HPDE6-E6E7 (cell line): Measurements from ENCODE around the gene GALNT10.
"Not testable (repeated sequence)": the region's sequence is repeated elsewhere in the genome, so short reads cannot be mapped to it uniquely, and the experiment has no call there.

Experiments
- DNase-seq: peaks from one replicate; pipeline ENCODE4 v3.0.0; 2011; ENCODE audit warnings: missing footprints; ENCODE audit errors: extremely low spot score

GALNT10 gene, protein sequence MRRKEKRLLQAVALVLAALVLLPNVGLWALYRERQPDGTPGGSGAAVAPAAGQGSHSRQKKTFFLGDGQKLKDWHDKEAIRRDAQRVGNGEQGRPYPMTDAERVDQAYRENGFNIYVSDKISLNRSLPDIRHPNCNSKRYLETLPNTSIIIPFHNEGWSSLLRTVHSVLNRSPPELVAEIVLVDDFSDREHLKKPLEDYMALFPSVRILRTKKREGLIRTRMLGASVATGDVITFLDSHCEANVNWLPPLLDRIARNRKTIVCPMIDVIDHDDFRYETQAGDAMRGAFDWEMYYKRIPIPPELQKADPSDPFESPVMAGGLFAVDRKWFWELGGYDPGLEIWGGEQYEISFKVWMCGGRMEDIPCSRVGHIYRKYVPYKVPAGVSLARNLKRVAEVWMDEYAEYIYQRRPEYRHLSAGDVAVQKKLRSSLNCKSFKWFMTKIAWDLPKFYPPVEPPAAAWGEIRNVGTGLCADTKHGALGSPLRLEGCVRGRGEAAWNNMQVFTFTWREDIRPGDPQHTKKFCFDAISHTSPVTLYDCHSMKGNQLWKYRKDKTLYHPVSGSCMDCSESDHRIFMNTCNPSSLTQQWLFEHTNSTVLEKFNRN

GRCh38 chr5:154190595-154191304 is at the start of gene GALNT10:
Gene GALNT10, plus strand, starts transcription at chr5:154190733. Its CDS starts 134 bp downstream, at chr5:154190867.
- DNase-seq, result peak; percentile 70

DNA sequence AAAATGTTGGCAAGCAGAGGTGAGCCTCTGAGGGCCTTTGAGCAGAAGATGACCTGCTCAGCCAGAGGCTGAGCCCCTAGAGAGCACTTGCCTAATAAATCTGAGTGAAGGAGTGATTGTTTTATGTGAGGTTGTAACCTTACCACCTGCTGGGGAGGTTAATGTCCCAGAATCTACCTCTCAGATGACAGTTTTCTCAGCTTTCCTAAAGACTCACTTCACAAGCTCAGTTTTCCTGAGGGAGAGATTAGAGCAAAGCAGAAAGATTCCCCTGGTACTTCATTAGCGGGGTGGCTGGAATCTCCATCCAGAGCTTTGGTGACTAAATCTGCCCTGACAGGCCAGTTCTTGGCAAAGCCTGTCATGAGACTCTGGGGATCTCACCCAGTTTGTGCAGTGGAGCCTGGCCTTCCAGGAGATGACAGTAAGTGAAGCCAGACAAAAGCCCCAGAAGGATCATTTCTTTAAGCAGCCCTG is 48.8 kb upstream of the GALNT10 start:
- DNase-seq, result no peak

- DNase-seq, result no peak
Measured at GRCh38 chr5:154143211-154143641, 47.3 kb upstream of the GALNT10 start.

DNA sequence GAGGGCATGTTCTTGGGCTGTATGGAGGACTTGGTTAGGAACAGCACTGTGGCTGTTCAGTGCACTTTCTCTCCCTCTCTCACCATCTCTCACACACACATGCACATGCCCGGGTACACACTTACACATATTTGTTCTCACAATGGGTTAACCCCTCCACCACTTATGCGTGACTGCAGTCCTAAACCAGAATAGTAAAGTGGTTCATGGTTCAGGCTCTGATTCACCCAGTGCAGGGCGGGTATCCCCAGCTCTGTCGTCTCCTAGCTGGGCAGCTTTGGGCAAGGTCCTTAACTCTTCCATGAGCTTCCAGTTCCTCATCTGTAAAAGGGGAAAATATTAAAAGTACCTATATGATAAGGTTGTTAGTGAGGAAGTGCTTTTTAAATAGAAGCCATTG is 45.3 kb upstream of the GALNT10 start:
- DNase-seq, result no peak

DNA sequence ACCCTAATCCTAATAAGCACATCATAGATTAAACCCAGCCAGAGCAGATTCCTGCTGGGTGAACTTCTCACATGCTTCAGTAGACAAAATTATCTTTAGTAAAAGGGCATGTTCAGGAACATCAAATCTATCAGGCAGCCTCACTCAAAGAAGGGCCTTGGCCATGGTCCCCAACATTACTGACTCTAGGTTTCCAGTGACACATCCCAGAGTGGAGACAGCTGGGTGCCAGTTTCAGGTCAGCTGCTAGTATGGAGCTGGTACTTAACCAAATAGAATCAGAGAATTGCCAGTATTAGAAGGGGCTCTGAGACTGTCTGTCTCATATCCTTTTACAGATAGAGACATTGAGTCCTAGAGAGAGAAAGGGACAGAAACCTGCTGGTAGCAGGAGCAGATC is 44.1 kb upstream of the GALNT10 start:
- no peak for DNase-seq

DNA sequence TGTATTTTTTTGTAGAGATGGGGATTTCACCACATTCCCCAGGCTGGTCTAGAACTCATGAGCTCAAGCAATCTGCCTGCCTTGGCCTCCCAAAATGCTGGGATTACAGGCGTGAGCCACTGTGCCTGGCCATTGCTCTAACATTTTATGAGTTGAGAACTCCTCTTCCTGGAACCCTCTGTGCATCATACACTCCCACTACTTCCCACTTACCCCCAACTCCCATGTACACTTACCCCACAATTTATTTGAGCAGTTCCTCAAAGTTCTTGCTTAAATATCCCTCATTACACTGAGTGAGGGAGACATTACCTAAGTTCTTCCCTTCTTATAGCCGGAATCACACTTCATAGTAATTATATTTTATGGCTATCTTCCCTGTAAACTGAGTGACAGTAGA is 42.9 kb upstream of the GALNT10 start:
- no peak for DNase-seq

- not testable (repeated sequence) for DNase-seq
Measured at GRCh38 chr5:154150471-154150870, 40.1 kb upstream of the GALNT10 start.

DNA sequence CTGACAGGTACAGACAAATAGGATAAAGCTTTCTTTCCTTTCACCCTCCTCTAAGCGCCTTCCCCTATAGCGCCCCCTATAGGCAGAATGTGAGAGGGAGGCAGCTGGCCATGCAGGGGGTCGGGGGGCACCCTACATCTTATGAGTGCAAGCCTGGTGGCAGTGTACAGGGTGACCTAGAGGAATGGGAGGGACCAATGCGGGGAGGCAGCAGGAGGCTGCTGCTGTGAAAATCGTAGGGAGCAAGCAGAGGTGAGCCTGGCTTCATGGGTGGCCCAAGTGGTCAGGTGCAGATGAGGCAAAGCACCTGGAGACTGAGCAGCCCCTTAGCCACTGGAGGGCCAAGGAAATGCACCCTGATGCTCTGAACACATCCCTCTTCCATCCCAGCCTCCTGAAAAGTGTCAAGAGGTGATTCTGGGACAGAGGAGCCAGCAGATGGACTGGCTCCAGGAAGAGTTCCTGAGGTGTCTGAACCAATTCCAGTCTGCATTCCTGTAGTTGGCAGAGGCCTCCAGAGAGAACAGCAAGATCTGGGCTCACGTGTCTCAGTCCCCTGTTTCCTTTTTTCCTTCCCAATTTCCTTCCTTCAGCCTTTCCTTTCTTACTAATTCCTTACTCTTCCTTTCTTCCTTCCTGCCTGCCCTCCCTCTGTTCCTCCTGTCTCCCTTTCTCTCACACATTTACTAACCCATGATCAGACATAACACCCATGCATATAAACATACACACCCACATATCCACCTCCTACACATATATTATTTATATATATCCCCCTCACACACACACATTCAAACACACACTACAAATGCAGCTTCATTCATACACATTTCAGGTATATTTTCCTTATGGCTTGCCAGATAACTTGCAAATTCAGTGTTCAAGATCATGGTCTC is 32.8 kb upstream of the GALNT10 start:
- DNase-seq, result no peak

- DNase-seq, result no peak
Measured at GRCh38 chr5:154158379-154158737, 32.2 kb upstream of the GALNT10 start.

GRCh38 chr5:154159343-154159742 is 31.2 kb upstream of the GALNT10 start:
- no peak for DNase-seq

DNA sequence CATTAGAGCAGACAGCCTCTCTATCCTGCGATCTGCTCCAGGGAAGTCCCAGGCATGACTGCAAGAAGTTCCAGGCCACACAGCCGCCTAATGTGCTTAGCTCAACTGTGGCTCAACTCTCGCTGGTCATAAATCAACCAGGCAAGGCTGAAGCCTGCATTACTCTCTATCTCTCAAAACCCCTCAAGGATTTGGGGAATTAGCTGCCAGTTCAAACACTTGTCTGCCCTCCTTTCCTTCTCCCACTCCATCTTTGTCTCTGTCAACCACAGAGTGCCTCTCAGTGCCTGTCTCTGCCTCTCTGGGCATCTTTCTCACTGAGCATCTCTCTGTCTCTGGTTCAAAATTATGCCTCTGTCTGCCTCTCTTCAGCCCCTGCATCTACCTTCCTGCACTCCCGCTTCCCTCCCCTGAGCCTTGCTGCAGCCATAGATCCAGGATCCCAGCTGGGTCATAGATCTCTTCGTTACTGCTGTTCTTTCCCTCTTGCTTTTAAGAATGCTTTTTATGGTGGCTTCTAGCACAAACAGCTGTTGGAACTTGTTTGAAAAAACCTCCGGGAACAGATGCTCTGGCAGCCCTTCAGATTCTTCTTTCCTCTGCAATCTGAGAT is 27.9 kb upstream of the GALNT10 start:
- no peak for DNase-seq

DNA sequence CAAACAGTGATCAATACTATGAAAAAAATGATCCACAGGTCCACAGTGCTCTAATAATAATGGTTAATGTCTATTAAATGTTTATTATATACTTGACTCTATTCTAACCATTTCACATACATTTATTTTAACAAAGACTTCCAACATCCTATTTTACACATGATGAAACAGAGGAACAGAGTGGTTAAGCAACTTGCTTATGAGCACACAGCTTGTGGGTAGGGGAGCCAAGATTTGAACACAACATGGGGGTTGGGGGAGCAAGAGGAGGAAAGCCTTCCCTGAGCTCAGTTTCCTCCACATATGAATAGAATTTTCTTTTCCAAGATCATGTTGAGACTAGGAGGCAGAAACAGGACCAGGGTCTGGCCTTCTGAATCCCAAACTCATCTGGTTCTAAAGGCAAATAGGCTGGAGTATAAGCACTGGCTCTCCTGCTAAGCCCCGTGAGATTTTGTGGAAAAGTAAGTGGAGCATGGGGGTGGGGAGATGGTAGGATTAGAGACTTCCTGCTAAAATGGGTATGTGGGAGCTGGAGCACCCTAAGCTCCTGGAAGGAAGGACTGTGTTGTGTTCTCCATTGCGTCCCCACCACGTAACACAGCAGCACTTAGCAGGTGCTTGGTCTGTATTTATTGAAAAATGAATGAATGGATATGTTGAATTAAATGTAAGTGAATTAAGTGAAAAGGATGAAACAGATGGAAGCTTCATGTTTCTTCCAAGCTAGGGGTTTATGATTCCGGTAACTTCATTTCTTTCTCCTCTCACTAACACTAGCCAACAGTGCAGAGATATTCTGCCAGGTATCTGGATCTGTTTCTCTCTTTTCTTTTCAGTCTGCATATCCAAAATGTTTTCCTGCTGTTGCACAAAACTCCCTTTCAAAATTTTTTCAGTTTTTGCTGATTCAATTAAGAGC is 26.9 kb upstream of the GALNT10 start:
- DNase-seq, result no peak

- DNase-seq, result no peak
Measured at GRCh38 chr5:154164249-154164581, 26.3 kb upstream of the GALNT10 start.

DNA sequence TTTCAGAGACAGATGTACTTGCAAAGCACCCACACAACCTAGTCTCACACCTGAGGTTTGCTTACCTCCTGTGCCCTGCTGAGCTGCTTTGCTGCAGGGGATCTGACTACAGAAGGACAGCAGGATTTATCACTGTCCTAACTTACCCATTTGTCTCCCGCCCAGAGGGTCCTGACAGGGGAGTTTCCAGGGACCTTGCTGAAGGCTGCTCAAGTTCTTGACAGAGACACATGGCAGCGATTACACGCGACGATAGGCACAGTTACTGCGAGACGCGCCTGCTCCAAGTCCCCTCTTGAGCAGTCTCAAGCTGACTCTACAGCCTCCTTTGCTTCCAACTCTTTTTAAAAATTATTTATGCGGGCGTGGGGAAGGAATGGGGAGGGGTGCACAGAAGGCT is 24.6 kb upstream of the GALNT10 start:
- no peak for DNase-seq

DNA sequence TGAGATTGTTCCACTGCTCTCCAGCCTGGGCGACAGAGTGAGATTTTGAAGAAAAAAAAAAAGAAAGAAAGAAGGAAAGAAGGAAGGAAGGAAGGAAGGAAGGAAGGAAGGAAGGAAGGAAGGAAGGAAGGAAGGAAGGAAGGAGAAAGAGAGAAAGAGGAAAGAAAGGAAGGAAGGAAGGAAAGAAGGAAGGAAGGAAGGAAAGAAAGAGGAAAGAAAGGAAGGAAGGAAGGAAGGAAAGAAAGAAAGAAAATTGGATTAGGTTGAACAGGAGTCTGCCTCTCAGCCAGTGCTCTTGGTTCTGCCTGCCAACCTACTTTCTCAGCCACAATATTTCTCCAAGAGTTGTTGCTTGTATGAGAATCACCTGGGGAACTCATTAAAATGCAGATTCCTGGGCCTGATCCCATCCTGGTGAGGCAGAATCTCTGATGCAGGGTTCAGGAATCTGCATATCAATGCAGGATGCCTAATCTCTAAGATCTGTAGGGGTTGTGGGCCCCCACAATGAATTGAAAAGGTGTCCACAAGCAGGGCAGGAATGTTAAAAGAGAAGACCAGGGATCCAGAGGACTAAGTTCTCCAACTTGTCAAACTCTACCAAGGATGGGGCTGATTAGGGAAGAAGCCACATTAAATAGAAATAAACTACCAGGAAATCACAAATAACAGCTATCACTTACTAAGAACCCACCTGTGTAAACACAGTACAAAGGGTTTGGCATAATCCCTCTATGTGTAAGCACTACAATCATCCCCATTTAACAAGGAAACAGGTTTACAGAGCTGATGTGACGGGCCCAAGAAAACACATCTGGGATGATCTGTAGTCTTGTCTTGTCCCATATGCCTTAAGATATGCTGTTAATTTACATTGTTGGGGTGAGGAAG is 23.4 kb upstream of the GALNT10 start:
- no peak for DNase-seq

DNA sequence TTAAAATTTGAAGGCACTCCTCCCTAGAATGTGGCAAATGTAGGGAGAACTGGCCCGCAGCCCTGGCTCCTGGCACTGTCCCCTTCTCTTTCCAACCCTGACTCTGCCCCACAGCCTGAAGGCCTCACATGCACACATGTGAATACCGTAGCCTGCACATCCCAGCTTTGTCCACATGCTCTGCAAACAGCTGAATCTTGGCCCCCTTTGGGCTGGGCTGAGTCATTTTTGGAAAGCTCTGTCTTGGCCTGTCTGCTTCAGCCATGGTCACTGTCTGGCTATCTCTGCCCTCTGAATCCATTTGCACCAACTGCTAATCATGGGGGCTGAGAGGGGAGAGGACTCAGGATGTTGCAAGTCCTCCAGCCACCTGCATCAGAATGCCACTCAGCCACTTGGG is 22.1 kb upstream of the GALNT10 start:
- DNase-seq, result no peak

- DNase-seq, result no peak
Measured at GRCh38 chr5:154172785-154173184, 17.7 kb upstream of the GALNT10 start.

- DNase-seq, result no peak
Measured at GRCh38 chr5:154174091-154174490, 16.4 kb upstream of the GALNT10 start.

- no peak for DNase-seq
Measured at GRCh38 chr5:154176181-154176580, 14.4 kb upstream of the GALNT10 start.
